B cell (primary cell): Measurements from ENCODE around the gene ITGAE. TPM values are rescaled to one million over a fixed set of nuclear protein-coding genes. Genes with fewer than 3 reads are reported as not detected.

Source experiments
- ATAC-seq: fragments of 200-7000 bp; cut with Tn5 transposase; one replicate; pipeline ENCODE4 v1.10.0; 2021; ENCODE audit warnings: low read depth, mild to moderate bottlenecking, moderate number of reproducible peaks, moderate library complexity
- CTCF ChIA-PET: fragments of 350-600 bp; sonication (Branson Sonifier 250); formaldehyde crosslinking; loops from one replicate; lab custom pipeline; 2021; ENCODE audit warnings: antibody characterized with exemption, inconsistent platforms; lab: Charles Lee
- POLR2A ChIA-PET: fragments of 350-600 bp; sonication (Branson Sonifier 250); formaldehyde crosslinking; loops from one replicate; lab custom pipeline; 2021; ENCODE audit warnings: antibody characterized with exemption; lab: Charles Lee
- DNase-seq: peaks from one replicate; pipeline ENCODE4 v3.0.0; 2013
- H2AFZ ChIP-seq: 2 replicates; pipeline ENCODE4 v1.6.1; 2012; ENCODE audit warnings: mild to moderate bottlenecking, low read depth, low read length; ENCODE audit not compliant: insufficient read depth, poor library complexity, severe bottlenecking
- H3K27ac ChIP-seq, 2 donors: 1 replicate in 1 of 2; 2 replicates in 1 of 2; pipeline ENCODE4 v1.5.1; 2012 to 2013; ENCODE audit warnings: low read length in 2 of 2, mild to moderate bottlenecking in 2 of 2, moderate library complexity in 1 of 2
- H3K27me3 ChIP-seq, 4 experiments: fragments of 200-600 bp in 1 of 4; sonication (generic) in 1 of 4; replicated peaks in 1 of 4; 1 replicate in 2 of 4; 2 replicates in 2 of 4; pipeline versions ENCODE4 v1.6.1 to v1.7.0; 2013 to 2016; ENCODE audit warnings: low read length in 3 of 4, mild to moderate bottlenecking in 2 of 4, mixed read lengths in 1 of 4, moderate library complexity in 1 of 4; ENCODE audit not compliant: insufficient read depth in 4 of 4, control insufficient read depth in 3 of 4; ENCODE audit errors: control extremely low read depth in 1 of 4
- H3K36me3 ChIP-seq, 2 experiments: replicated peaks in 1 of 2; 1 replicate in 1 of 2; 2 replicates in 1 of 2; pipeline versions ENCODE4 v1.6.1 to v1.7.1; 2013; ENCODE audit warnings: low read length in 1 of 2; ENCODE audit not compliant: insufficient read depth in 2 of 2, control insufficient read depth in 1 of 2; ENCODE audit errors: control extremely low read depth in 1 of 2, extremely low read depth in 1 of 2
- H3K4me1 ChIP-seq, 2 donors: fragments of 200-600 bp in 1 of 2; sonication (generic) in 1 of 2; 1 replicate in 1 of 2; 2 replicates in 1 of 2; pipeline versions ENCODE4 v1.5.1 to v1.6.1; 2013 to 2017; ENCODE audit warnings: low read length in 2 of 2; ENCODE audit not compliant: control insufficient read depth in 2 of 2, insufficient read depth in 2 of 2
- H3K4me2 ChIP-seq: replicated peaks from 2 replicates; pipeline ENCODE3; 2012; ENCODE audit warnings: mild to moderate bottlenecking, low read depth, low read length; ENCODE audit not compliant: poor library complexity, severe bottlenecking
- H3K4me3 ChIP-seq, 5 experiments: fragments of 200-600 bp in 1 of 5; sonication (generic) in 1 of 5; 1 replicate in 3 of 5; 2 replicates in 2 of 5; pipeline versions ENCODE4 v1.5.1 to v1.7.0; 2011 to 2016; ENCODE audit warnings: low read length in 4 of 5, mild to moderate bottlenecking in 4 of 5, low read depth in 2 of 5, control low read depth in 1 of 5, moderate library complexity in 1 of 5; ENCODE audit not compliant: insufficient read depth in 1 of 5; ENCODE audit errors: control extremely low read depth in 1 of 5, extremely low read depth in 1 of 5
- H3K79me2 ChIP-seq: fragments of 200-600 bp; sonication (generic); one replicate; pipeline ENCODE4 v1.6.0; 2016; ENCODE audit warnings: low read length; ENCODE audit not compliant: control insufficient read depth, insufficient read depth
- H3K9ac ChIP-seq: fragments of 200-600 bp; sonication (generic); 2 replicates; pipeline ENCODE4 v1.6.1; 2017; ENCODE audit warnings: mild to moderate bottlenecking, low read length, moderate library complexity
- H3K9me3 ChIP-seq, 3 donors: one replicate each; pipeline versions ENCODE4 v1.6.1 to v1.7.1; 2013; ENCODE audit warnings: low read length in 2 of 3; ENCODE audit not compliant: control insufficient read depth in 2 of 3, insufficient read depth in 1 of 3; ENCODE audit errors: control extremely low read depth in 1 of 3
- H4K20me1 ChIP-seq: 2 replicates; pipeline ENCODE4 v1.6.0; 2012; ENCODE audit warnings: mild to moderate bottlenecking, low read length; ENCODE audit not compliant: insufficient read depth, control insufficient read depth, poor library complexity, severe bottlenecking
- H3K27ac Mint-ChIP-seq: one replicate; pipeline ENCODE4 v1.8.0; 2021; ENCODE audit warnings: mixed read lengths
- H3K27me3 Mint-ChIP-seq: one replicate; pipeline ENCODE4 v1.8.0; 2021; ENCODE audit warnings: mixed read lengths
- H3K4me1 Mint-ChIP-seq: one replicate; pipeline ENCODE4 v1.8.0; 2021; ENCODE audit warnings: mixed read lengths
- H3K4me3 Mint-ChIP-seq: one replicate; pipeline ENCODE4 v1.8.0; 2021; ENCODE audit warnings: mixed read lengths
- H3K9me3 Mint-ChIP-seq: one replicate; pipeline ENCODE4 v1.8.0; 2022; ENCODE audit warnings: mixed read lengths; ENCODE audit not compliant: insufficient read depth
- CTCF ChIP-seq: fragments of 200-600 bp; IDR thresholded peaks from one replicate; pipeline ENCODE4 v1.8.0; 2022; ENCODE audit warnings: antibody characterized with exemption, mild to moderate bottlenecking
- EZH2 ChIP-seq: IDR thresholded peaks from 2 replicates; pipeline ENCODE4 v1.6.1; 2012; ENCODE audit warnings: borderline replicate concordance, low read depth, mild to moderate bottlenecking, moderate library complexity, low read length; ENCODE audit not compliant: insufficient read depth, poor library complexity, severe bottlenecking
- WGBS: methylation state at CpG from one replicate; pipeline ENCODE4 v1.1.5; 2013; ENCODE audit warnings: missing lambda C conversion rate; ENCODE audit not compliant: insufficient coverage; 5-methylcytosine and 5-hydroxymethylcytosine counted together
- intact Hi-C: fragments of 100-400 bp; cut with micrococcal nuclease; formaldehyde crosslinking; loops from one replicate; pipeline ENCODE4 v1.10.0; 2022
- polyA plus RNA-seq: library from polyadenylated mRNA; depleted of rRNA; stranded (reverse); fragments of >200 nt; gene quantifications from 2 replicates; pipeline ENCODE4 v1.2.3, GENCODE V29; 2012
- total RNA-seq, 2 donors: library from RNA; stranded (reverse); fragments of 120-200 nt in 1 of 2; gene quantifications; 1 replicate in 1 of 2; 2 replicates in 1 of 2; pipeline versions ENCODE4 v1.2.3 to v1.2.4, GENCODE V29; 2013 to 2022

The ITGAE gene
- total and polyA plus RNA-seq, 2 donors (not counting 1 experiment from before 2014, with no cell fraction given) = 48.2 to 95.6 TPM

DNA sequence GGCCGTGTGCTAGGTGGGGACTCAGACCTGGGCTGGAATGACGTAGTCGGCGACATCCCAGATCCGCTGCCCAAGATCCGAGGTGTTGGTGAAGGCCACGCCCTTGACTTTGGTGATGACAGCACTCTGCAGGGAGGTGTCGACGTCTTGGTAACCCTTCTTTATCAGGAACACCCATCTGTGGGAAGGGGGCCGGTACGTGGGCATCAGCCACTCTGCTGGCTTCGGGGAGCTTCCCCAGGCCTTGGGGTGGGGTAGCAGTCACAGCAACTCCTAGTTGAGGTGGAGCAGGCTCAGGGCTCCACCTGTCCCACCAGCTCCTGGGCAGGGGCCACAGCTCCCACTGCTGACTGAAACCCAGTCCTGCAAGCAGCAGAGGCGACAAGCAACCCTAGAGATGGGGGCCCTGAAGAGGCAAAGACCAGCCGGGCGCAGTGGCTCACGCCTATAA is 109.3 kb downstream of the ITGAE start:
- peak overlapping the region; percentile 53 for H3K9ac ChIP-seq
- 88% methylated on average over 9 of the region's 16 CpGs for WGBS
- ATAC-seq = no peak
- Mint-ChIP-seq H3K27ac (peak overlapping the region; percentile 94), H3K4me3 (peak overlapping the region; percentile 78), H3K9me3 (no peaks in the 10 kb centered on the region), H3K27me3 (no peaks in the 10 kb centered on the region), H3K4me1 (peaks cover 63% of the 10 kb centered on the region)
- peaks cover 78% of the 10 kb centered on the region for H3K79me2 ChIP-seq
- peak overlapping the region; percentile 35 to 57 for H3K27ac ChIP-seq
- intact Hi-C loops = loop anchor here (5.0 kb wide), 2 partner anchors 221 to 276 kb away; no protein-coding TSS in a partner anchor
- peaks cover 53 to 68% of the 10 kb centered on the region in 2 donors for H3K4me1 ChIP-seq
- H3K4me2 ChIP-seq = peak overlapping the region; percentile 80
- ChIA-PET POLR2A (interaction anchor here (0.6 to 2.0 kb wide), 6 partner anchors 19 to 79 kb away, joined by 3 to 16 read pairs (median 4); partner anchors contain the start of gene HASPIN), CTCF (interaction anchor here (0.6 to 5.0 kb wide), 15 partner anchors 9 to 642 kb away, joined by 3 to 38 read pairs (median 4); no protein-coding TSS in a partner anchor)
- peaks cover 0 to 46% of the 10 kb centered on the region in 2 experiments for H3K36me3 ChIP-seq
- no peak for DNase-seq
- no peak for TF ChIP-seq CTCF
- no peak for TF ChIP-seq EZH2
- H3K4me3 ChIP-seq = peak overlapping the region in 3 of 5 experiments; percentile 7 to 78 (median 47)
- no peak overlapping the region for H2AFZ ChIP-seq
- no peaks in the 10 kb centered on the region for H3K27me3 ChIP-seq
- H3K9me3 ChIP-seq = no peaks in the 10 kb centered on the region
- H4K20me1 ChIP-seq = peaks cover 57% of the 10 kb centered on the region

DNA sequence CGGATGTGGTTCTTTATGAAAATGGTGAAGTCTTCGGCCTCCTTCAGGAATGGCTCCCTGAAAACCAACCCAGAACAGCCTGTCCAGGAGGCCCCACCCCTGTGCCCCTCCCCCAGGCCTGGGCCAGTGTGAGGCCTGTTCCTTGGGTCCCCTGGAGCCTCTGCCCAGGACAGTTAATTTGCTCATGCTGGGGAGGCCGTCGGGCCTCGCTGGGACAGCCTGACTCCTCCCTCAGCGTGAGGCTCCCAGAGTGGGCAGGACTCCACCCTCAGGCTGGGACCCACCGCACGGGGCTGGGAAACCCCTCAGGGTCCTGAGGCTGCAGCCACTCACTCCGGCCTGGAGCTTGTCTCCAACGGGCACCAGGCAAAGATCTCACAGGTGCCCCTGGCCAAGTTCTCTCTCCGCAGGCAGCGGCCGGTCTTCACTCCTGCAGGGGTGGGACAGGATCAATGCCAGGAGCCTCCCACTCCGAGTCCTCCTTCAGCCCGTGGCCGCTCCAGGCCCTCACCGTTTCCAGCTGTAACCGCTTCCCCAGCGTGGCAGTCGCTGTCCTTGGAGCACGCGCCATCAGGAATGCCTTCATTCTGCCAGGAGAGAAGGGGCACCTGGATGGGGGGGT is 110.8 kb downstream of the ITGAE start:
- Histone ChIP-seq H3K9ac (peak overlapping the region; percentile 53), H3K27ac (peak overlapping the region in 1 of 2 donors; percentile 35), H3K4me3 (peak overlapping the region in 1 of 5 experiments; percentile 47), H3K4me2 (peak overlapping the region; percentile 80), H3K36me3 (peaks cover 0 to 47% of the 10 kb centered on the region in 2 experiments), H3K9me3 (no peaks in the 10 kb centered on the region), H3K27me3 (no peaks in the 10 kb centered on the region), H2AFZ (no peak overlapping the region), H4K20me1 (peaks cover 53% of the 10 kb centered on the region), H3K79me2 (peaks cover 69% of the 10 kb centered on the region), H3K4me1 (peaks cover 55 to 66% of the 10 kb centered on the region in 2 donors)
- POLR2A ChIA-PET = interaction anchor here (2.0 kb wide), 1 partner anchor 21 kb away, joined by 8 read pairs; no protein-coding TSS in a partner anchor
- H3K9me3 Mint-ChIP-seq = no peaks in the 10 kb centered on the region
- 91% methylated on average over 17 of the region's 22 CpGs for WGBS
- ATAC-seq (no peak), DNase-seq (no peak)
- intact Hi-C loops = loop anchor here (5.0 kb wide), 2 partner anchors 222 to 277 kb away; no protein-coding TSS in a partner anchor
- peak overlapping the region; percentile 94 for H3K27ac Mint-ChIP-seq
- CTCF ChIA-PET = interaction anchor here (5.0 kb wide), 1 partner anchor 43 kb away, joined by 27 read pairs; no protein-coding TSS in a partner anchor
- no peak for TF ChIP-seq EZH2
- TF ChIP-seq CTCF = no peak
- H3K4me1 Mint-ChIP-seq = peaks cover 61% of the 10 kb centered on the region
- H3K4me3 Mint-ChIP-seq = peak overlapping the region; percentile 78
- H3K27me3 Mint-ChIP-seq = no peaks in the 10 kb centered on the region
